Measurements from ENCODE around the gene CHID1. TPM values are rescaled to one million over a fixed set of nuclear protein-coding genes. Genes with fewer than 3 reads are reported as not detected.

The CHID1 gene
- total RNA-seq, 1 donor from 2014 or later = 112 TPM

DNA sequence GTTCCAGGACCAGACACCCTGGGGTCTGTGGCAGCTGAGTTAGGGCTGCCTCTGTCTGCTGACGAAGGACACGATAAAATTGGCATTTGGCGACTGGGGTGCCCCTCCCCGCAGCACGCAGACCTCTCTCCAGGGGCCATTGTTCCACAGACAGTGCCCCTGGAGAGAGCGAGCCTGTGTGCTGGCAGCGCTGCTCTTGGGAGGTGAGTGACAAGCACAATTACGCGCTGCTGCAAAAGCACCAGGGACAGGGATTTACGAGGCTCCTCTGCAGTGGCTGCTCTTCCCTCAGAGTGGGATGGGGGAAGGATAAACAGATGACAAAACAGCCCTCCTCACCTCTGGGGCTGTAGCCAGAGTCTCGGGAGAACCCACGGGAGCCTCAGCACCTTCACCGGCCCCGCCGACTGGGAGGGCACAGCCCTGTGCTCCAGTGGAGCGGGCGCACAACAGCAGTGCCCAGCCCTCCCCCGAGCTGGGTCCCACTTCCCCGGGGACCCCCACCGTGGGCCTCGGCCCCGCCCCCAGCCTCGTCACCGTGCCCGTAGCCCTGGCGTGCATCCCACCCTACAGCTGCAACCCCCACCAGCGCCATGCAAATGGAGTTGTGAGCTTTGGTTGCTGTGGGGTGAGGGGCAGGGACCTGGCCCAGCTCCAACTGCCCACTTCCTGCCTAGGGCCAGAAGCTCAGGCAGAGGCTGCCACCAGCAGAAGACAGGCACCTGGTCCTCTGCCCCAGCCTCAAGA lies 19.6 kb downstream of the CHID1 start:
- Mint-ChIP-seq H3K4me3 (ENCODE audit: unreplicated experiment) (no peak overlapping the region), H3K36me3 (ENCODE audit: unreplicated experiment) (peaks cover 12% of the 10 kb centered on the region), H3K27ac (ENCODE audit: unreplicated experiment) (no peak overlapping the region), H3K27me3 (ENCODE audit: unreplicated experiment) (no peaks in the 10 kb centered on the region), H3K9me3 (ENCODE audit: unreplicated experiment) (no peaks in the 10 kb centered on the region), H3K4me1 (ENCODE audit: unreplicated experiment) (peaks cover 1% of the 10 kb centered on the region)
- TF ChIP-seq, protein P1, sequence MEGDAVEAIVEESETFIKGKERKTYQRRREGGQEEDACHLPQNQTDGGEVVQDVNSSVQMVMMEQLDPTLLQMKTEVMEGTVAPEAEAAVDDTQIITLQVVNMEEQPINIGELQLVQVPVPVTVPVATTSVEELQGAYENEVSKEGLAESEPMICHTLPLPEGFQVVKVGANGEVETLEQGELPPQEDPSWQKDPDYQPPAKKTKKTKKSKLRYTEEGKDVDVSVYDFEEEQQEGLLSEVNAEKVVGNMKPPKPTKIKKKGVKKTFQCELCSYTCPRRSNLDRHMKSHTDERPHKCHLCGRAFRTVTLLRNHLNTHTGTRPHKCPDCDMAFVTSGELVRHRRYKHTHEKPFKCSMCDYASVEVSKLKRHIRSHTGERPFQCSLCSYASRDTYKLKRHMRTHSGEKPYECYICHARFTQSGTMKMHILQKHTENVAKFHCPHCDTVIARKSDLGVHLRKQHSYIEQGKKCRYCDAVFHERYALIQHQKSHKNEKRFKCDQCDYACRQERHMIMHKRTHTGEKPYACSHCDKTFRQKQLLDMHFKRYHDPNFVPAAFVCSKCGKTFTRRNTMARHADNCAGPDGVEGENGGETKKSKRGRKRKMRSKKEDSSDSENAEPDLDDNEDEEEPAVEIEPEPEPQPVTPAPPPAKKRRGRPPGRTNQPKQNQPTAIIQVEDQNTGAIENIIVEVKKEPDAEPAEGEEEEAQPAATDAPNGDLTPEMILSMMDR (IDR thresholded peaks at IDR 0.05) = no peak
- no peak for DNase-seq (ENCODE audit: extremely low spot score, unreplicated experiment)

DNA sequence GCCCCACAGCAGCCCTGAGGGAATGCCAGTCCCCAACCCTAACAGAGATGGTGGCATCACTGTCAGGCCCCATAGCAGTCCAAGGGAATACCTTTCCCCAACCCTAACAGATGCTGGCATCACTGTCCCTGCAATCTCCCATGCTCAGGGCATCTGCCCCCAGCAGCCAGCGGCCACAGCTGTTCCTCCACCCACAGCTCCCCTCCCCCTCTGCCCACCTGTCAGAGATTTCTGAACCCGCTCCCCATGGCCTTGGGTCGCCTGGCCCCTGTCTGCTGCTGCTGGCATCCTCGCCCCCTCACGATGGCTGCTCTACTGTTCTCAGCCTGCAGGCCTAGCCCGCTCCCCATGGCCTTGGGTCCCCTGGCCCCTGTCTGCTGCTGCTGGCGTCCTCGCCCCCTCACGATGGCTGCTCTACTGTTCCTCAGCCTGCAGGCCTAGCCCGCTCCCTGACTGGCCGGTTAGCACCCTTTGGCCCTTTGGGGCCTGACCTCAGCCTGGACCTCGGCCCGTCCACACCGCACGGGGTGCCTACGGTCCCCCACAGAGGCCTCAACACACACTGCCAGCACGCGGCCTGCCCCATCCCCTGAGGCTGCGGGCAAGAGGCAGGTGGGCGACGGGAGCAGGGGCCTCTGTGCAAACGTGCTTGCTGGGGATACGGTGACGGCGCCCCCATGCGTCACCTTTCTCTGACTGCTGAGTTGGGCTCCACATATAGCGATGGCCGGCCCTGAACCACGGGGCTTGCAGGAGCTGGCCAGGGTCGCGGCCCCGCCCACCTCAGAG lies 20.7 kb downstream of the CHID1 start:
- H3K4me1 Mint-ChIP-seq (ENCODE audit: unreplicated experiment) = peaks cover 1% of the 10 kb centered on the region
- no peak for DNase-seq (ENCODE audit: extremely low spot score, unreplicated experiment)
- H3K36me3 Mint-ChIP-seq (ENCODE audit: unreplicated experiment) = peaks cover 12% of the 10 kb centered on the region
- H3K27me3 Mint-ChIP-seq (ENCODE audit: unreplicated experiment) = no peaks in the 10 kb centered on the region
- H3K4me3 Mint-ChIP-seq (ENCODE audit: unreplicated experiment) = no peak overlapping the region
- H3K9me3 Mint-ChIP-seq (ENCODE audit: unreplicated experiment) = no peaks in the 10 kb centered on the region
- TF ChIP-seq, protein P1 (IDR thresholded peaks at IDR 0.05) = no peak
- no peak overlapping the region for H3K27ac Mint-ChIP-seq (ENCODE audit: unreplicated experiment)

DNA sequence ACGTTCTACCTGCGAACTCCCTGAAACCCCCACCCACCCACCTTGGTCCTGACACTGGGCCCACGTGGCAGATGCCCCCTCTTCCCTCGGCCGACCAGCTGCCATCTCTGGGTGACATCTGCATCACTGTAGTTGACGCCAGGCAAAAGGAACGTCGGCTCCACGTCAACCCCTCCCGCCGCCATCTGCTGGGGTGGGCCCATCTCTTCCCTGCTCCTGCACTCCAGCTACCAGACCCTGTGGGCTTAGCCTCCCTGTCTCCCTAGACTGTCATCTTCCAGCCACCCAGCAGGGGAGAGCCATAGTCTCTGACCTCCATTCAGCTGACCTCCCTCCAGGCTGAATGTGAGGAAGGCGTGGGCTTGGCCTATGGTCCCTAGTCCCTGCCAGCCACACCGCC lies 21.4 kb downstream of the CHID1 start:
- Mint-ChIP-seq H3K9me3 (ENCODE audit: unreplicated experiment) (no peaks in the 10 kb centered on the region), H3K27ac (ENCODE audit: unreplicated experiment) (no peak overlapping the region), H3K4me1 (ENCODE audit: unreplicated experiment) (peaks cover 1% of the 10 kb centered on the region), H3K36me3 (ENCODE audit: unreplicated experiment) (peaks cover 12% of the 10 kb centered on the region), H3K4me3 (ENCODE audit: unreplicated experiment) (no peak overlapping the region), H3K27me3 (ENCODE audit: unreplicated experiment) (no peaks in the 10 kb centered on the region)
- DNase-seq (ENCODE audit: extremely low spot score, unreplicated experiment) = no peak
- TF ChIP-seq, protein P1 (IDR thresholded peaks at IDR 0.05) = no peak

DNA sequence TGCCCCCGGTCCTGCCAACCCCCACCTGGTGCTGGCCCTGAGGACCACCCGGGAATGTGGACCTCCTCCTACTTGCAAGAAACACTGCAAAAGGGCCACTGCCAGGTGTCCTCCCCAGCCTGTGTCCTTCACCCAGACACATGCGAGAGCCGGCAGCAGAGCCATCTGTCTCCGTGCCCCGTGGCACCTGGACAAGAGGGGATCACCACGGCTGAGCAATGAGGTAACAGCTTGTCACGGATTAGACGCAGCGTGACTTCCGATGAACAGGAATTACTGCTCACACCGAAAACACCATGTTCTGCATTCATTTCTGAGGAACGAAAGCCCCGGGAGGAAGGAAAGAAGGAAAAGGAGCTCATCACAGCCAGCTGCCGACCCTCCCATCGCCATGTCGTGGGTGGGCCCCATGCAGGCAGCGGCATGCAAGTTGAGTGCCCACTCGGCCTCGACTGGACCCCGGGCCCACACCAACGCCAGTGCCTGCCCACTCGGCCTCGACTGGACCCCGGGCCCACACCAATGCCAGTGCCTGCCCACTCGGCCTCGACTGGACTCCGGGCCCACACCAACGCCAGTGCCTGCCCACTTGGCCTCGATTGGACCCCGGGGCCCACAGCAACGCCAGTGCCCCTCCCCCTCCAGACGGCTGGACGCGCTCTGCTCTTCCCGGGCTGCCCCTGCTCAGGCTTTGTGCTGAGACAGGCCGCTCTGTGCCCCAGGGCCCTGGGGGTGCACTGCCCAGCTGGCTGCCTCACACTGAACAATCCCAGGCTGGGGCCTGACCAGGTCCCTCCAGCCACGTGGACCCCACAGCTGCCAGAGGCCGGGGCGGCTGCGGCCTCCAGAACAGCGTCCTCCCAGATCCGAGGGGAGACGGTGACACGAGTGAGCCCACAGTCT lies 22.0 kb downstream of the CHID1 start:
- TF ChIP-seq, protein P1 (IDR thresholded peaks at IDR 0.05) = no peak
- no peak overlapping the region for H3K4me3 Mint-ChIP-seq (ENCODE audit: unreplicated experiment)

More for the DNA sequence above, 22.0 kb downstream of the CHID1 start:
- H3K36me3 Mint-ChIP-seq (ENCODE audit: unreplicated experiment) = peaks cover 12% of the 10 kb centered on the region
- no peaks in the 10 kb centered on the region for H3K9me3 Mint-ChIP-seq (ENCODE audit: unreplicated experiment)
- H3K27ac Mint-ChIP-seq (ENCODE audit: unreplicated experiment) = no peak overlapping the region
- peaks cover under 1% of the 10 kb centered on the region for H3K4me1 Mint-ChIP-seq (ENCODE audit: unreplicated experiment)
- no peak for DNase-seq (ENCODE audit: extremely low spot score, unreplicated experiment)
- H3K27me3 Mint-ChIP-seq (ENCODE audit: unreplicated experiment) = no peaks in the 10 kb centered on the region
